KOPT-K1 (cell line): ENCODE data around the gene BSCL2.
"Not testable (repeated sequence)": the region's sequence is repeated elsewhere in the genome, so short reads cannot be mapped to it uniquely, and the experiment has no call there.

ENCODE experiments used
- H3K27ac ChIP-seq: fragments of 200-600 bp; sonication (generic); 2 replicates; pipeline ENCODE4 v1.5.1; 2016; ENCODE audit warnings: antibody characterized with exemption, mild to moderate bottlenecking, low read depth, low read length; ENCODE audit not compliant: poor library complexity, severe bottlenecking
- H3K36me3 ChIP-seq: fragments of 200-600 bp; sonication (generic); 2 replicates; pipeline ENCODE4 v1.5.1; 2017; ENCODE audit warnings: antibody characterized with exemption, mild to moderate bottlenecking, low read length, moderate library complexity; ENCODE audit not compliant: insufficient read depth
- H3K9me3 ChIP-seq: fragments of 200-600 bp; sonication (generic); 2 replicates; pipeline ENCODE4 v1.5.1; 2017; ENCODE audit warnings: antibody characterized with exemption, low read length, mild to moderate bottlenecking; ENCODE audit not compliant: insufficient read depth, poor library complexity, severe bottlenecking

Gene BSCL2

DNA sequence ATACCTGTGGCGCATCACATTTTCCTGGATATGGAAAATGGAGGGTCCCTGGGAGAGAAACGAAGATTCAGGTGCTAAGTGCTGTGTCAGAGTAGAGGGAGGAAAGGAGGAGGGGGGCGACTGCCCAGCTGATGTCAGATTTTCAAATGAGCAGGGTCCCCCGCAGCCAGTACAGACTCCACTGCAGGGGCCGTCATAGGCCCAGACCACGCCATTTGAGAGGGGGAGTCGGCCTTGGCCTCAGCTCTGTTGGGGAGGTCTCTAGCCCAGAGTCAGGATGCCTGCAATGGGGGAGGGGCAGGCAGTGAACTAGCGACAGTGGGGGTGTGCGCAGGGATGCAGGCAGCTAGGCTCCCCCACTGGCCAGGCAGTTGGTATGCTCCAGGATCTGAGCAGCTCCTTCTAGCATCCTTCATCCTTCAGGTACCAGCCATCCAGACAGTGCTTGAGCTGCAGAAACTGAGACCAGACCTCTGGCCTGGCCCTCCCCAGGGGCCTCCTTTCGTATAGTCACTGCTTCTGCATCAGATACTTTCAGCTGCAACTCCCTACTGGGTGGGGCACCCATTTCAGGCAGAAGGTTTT lies at the start of gene BSCL2, which contains the start of gene GNG3:
Gene BSCL2, minus strand, starts transcription at position 148 of the 585 bp plus-strand sequence. CDS start 229 bp downstream, outside the sequence.
Gene GNG3, plus strand, starts transcription at position 400 of the 585 bp plus-strand sequence. CDS start 620 bp downstream, outside the sequence.
- Histone ChIP-seq H3K9me3 (no peaks in the 10 kb centered on the region), H3K36me3 (peaks cover 23% of the 10 kb centered on the region), H3K27ac (peak within 1 kb of the TSS; percentile 96)

GRCh38 chr11:62755086-62755615 lies 47.9 kb upstream of the BSCL2 start:
- Histone ChIP-seq H3K27ac (no peak overlapping the region), H3K36me3 (peaks cover 14% of the 10 kb centered on the region), H3K9me3 (no peaks in the 10 kb centered on the region)

- H3K9me3 ChIP-seq = no peaks in the 10 kb centered on the region
- H3K27ac ChIP-seq = peak within 1 kb of the TSS; percentile 84
- H3K36me3 ChIP-seq = peaks cover 21% of the 10 kb centered on the region
Observed at GRCh38 chr11:62753736-62754603, 46.7 kb upstream of the BSCL2 start, which contains the start of gene ZBTB3. TSS of gene ZBTB3 (minus strand) at chr11:62754160. CDS start at chr11:62753664, 496 bp downstream.

GRCh38 chr11:62752994-62753735 lies 45.9 kb upstream of the BSCL2 start:
- no peaks in the 10 kb centered on the region for H3K9me3 ChIP-seq
- peak overlapping the region; percentile 84 for H3K27ac ChIP-seq
- peaks cover 26% of the 10 kb centered on the region for H3K36me3 ChIP-seq

DNA sequence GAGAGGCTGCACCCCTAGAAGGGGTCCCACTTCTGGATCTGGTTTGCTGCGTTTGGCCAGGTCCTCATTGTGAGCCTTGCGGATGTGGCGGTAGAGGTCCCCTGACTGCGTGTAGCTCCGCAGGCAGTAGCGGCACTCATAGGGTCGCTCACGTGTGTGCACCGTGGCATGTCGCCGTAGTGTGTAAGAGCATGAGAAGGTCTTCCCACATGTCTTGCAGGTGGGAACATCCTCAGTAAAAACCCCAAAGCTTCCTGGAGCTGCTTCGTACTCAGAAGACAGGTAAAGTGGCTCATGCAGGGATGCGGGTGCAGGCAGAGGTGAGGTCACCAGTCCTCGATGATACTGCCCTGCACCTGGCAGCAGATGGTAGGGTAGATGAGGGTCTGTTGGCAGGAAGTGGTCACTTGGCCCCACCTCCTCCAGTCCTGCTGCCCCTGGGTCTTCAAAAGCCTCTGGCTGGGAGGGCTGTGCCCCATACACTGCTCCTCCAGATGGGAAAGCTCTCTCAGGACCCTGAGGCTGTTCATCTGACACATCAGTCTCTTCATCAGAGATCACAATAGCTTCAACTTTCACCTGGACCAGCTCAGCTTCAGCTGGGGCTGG lies 45.1 kb upstream of the BSCL2 start:
- no peak overlapping the region for H3K27ac ChIP-seq
- peaks cover 26% of the 10 kb centered on the region for H3K36me3 ChIP-seq
- H3K9me3 ChIP-seq = no peaks in the 10 kb centered on the region

- not testable (repeated sequence) for H3K9me3 ChIP-seq, H3K27ac ChIP-seq
- H3K36me3 ChIP-seq = peaks cover 26% of the 10 kb centered on the region
Observed at GRCh38 chr11:62749931-62750330, 42.7 kb upstream of the BSCL2 start.

DNA sequence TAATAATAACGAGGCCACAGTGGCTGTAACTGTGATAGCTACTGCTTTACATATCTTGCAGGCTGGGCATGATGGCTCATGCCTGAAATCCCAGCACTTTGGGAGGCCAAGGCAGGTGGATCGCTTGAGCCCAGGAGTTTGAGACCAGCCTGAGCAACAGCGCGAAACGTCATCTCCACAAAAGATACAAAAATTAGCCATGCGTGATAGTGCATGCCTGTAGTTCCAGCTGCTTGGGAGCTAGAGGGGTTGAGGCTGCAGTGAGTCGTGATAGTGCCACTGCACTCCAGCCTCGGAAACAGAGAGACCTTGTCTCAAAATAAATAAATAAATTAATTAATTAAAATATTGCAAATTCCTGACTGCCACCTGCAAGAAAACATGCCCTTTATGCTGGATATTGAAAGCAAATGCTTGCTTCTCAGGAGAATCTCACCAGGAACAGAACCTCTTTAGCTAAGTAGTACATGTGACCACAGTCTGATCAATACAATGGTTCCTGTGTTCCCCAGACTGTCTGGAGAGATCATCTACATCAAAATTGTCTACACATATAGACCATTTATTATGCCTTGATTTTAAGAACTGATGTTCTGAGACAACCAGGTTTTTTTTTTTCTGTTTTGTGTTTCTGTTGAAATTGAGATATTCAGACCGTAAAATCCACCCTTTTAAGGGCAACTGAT lies 40.4 kb upstream of the BSCL2 start:
- Histone ChIP-seq H3K36me3 (peaks cover 21% of the 10 kb centered on the region), H3K27ac (no peak overlapping the region), H3K9me3 (no peaks in the 10 kb centered on the region)

- peaks cover 95% of the 10 kb centered on the region for H3K36me3 ChIP-seq
- H3K9me3 ChIP-seq = no peaks in the 10 kb centered on the region
- H3K27ac ChIP-seq = no peak overlapping the region
Observed at GRCh38 chr11:62737196-62737595, 30.0 kb upstream of the BSCL2 start.

- Histone ChIP-seq H3K9me3 (no peaks in the 10 kb centered on the region), H3K27ac (no peak overlapping the region), H3K36me3 (peaks cover 67% of the 10 kb centered on the region)
Observed at GRCh38 chr11:62732830-62733229, 25.6 kb upstream of the BSCL2 start.

- not testable (repeated sequence) for H3K9me3 ChIP-seq
- Histone ChIP-seq H3K27ac (peak overlapping the region; percentile 4), H3K36me3 (peaks cover 56% of the 10 kb centered on the region)
Observed at GRCh38 chr11:62730076-62730475, 22.9 kb upstream of the BSCL2 start.

DNA sequence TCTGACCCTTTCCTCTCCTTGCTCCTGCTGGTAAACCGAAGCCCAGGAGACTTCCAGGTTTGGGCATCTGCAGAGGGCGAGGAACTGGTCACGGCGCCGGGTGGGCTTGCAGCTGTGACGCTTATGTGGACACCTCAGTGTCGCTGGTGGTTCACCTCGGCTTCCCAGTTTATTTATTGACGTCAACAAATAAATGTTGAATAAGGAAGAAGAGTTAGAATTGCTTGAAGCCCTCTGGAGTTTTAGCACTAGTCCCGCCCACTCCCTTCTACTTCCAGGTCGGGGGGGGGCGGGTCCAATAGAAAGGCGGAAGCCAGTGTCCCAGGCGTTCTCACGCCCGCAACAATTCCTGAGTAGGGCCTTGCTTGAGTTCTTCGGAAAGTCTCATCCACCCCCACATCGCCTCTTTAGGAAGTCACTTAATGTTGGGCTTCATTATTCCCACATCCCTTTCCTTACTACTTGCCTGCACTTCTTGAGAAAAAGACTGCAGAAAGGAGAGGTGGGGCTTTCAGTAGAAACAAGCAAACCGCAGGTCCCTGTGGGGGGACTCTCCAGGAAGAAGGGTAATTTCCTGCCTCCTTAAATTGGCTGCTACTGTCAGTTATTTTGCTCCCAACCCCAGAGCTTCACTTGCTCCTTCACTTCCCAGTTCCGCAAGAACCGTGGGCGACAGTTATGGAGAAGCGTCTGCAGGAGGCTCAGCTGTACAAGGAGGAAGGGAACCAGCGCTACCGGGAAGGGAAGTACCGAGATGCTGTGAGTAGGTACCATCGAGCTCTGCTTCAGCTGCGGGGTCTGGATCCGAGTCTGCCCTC lies 21.2 kb upstream of the BSCL2 start, which contains the start of gene TTC9C:
Gene TTC9C, plus strand, starts transcription at position 316 of the 818 bp plus-strand sequence. Its CDS starts 363 bp downstream, at position 679.
- H3K36me3 ChIP-seq = peaks cover 57% of the 10 kb centered on the region
- peak within 1 kb of the TSS; percentile 93 for H3K27ac ChIP-seq
- no peaks in the 10 kb centered on the region for H3K9me3 ChIP-seq

GRCh38 chr11:62727872-62728170 lies 20.6 kb upstream of the BSCL2 start:
- peaks cover 57% of the 10 kb centered on the region for H3K36me3 ChIP-seq
- H3K9me3 ChIP-seq = no peaks in the 10 kb centered on the region
- peak overlapping the region; percentile 93 for H3K27ac ChIP-seq

- no peaks in the 10 kb centered on the region for H3K9me3 ChIP-seq
- H3K27ac ChIP-seq = peak within 1 kb of the TSS; percentile 93
- peaks cover 57% of the 10 kb centered on the region for H3K36me3 ChIP-seq
Observed at GRCh38 chr11:62727165-62727871, 20.1 kb upstream of the BSCL2 start, which contains the start of gene HNRNPUL2. TSS of gene HNRNPUL2 (minus strand) at chr11:62727457. CDS start at chr11:62727156, 301 bp downstream.
